Upper lobe of right lung (tissue), 1 donor: ENCODE data around the gene APOC1. TPM values are rescaled to one million over a fixed set of nuclear protein-coding genes. Genes with fewer than 3 reads are reported as not detected.

ENCODE experiments used
- ATAC-seq: fragments of 200-7000 bp; cut with Tn5 transposase; one replicate; pipeline ENCODE4 v1.9.1; 2020; ENCODE audit warnings: mild to moderate bottlenecking, moderate library complexity
- DNase-seq: peaks from one replicate; pipeline ENCODE4 v3.0.0-alpha.2; 2020
- H3K27ac ChIP-seq: fragments of 200-600 bp; one replicate; pipeline ENCODE4 v1.8.0; 2022
- H3K27me3 ChIP-seq: fragments of 200-600 bp; one replicate; pipeline ENCODE4 v1.8.0; 2022; ENCODE audit warnings: mild to moderate bottlenecking
- H3K36me3 ChIP-seq: fragments of 200-600 bp; one replicate; pipeline ENCODE4 v1.8.0; 2022
- H3K4me1 ChIP-seq: fragments of 200-600 bp; one replicate; pipeline ENCODE4 v1.8.0; 2022
- H3K4me3 ChIP-seq: fragments of 200-600 bp; one replicate; pipeline ENCODE4 v1.8.0; 2022; ENCODE audit warnings: mild to moderate bottlenecking
- H3K9me3 ChIP-seq: fragments of 200-600 bp; one replicate; pipeline ENCODE4 v1.8.0; 2022
- intact Hi-C: fragments of 100-400 bp; cut with DNase I; formaldehyde crosslinking; loops from one replicate; pipeline ENCODE4 v1.11.0; 2022
- total RNA-seq: library from RNA; stranded (reverse); fragmentation: NEBNext Ultra II Directional; extraction: Animal tissue kit (Norgen Biotek cat#: 25700); gene quantifications from one replicate; pipeline ENCODE4 v1.2.1, GENCODE V29; 2021
- TF ChIP-seq, protein P1 (sequence below): fragments of 200-600 bp; IDR thresholded peaks from one replicate; pipeline ENCODE4 v1.8.0; 2022; ENCODE audit warnings: antibody characterized with exemption
- donor health status: DM: no; HTN: yes; CAD: no; lungs with severe emphysema.

Gene APOC1
- total RNA-seq, 1 donor from 2014 or later = 558 TPM

- H3K27ac ChIP-seq = no peak overlapping the region
- intact Hi-C loops = no loop called here
- H3K4me3 ChIP-seq = no peak overlapping the region
- H3K4me1 ChIP-seq = peaks cover 8% of the 10 kb centered on the region
- ATAC-seq = no peak
- H3K36me3 ChIP-seq = peaks cover 48% of the 10 kb centered on the region
- DNase-seq = no peak
- H3K9me3 ChIP-seq = no peaks in the 10 kb centered on the region
- H3K27me3 ChIP-seq = no peaks in the 10 kb centered on the region
- TF ChIP-seq, protein P1, sequence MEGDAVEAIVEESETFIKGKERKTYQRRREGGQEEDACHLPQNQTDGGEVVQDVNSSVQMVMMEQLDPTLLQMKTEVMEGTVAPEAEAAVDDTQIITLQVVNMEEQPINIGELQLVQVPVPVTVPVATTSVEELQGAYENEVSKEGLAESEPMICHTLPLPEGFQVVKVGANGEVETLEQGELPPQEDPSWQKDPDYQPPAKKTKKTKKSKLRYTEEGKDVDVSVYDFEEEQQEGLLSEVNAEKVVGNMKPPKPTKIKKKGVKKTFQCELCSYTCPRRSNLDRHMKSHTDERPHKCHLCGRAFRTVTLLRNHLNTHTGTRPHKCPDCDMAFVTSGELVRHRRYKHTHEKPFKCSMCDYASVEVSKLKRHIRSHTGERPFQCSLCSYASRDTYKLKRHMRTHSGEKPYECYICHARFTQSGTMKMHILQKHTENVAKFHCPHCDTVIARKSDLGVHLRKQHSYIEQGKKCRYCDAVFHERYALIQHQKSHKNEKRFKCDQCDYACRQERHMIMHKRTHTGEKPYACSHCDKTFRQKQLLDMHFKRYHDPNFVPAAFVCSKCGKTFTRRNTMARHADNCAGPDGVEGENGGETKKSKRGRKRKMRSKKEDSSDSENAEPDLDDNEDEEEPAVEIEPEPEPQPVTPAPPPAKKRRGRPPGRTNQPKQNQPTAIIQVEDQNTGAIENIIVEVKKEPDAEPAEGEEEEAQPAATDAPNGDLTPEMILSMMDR = no peak
Observed at GRCh38 chr19:44961821-44962220, 47.4 kb downstream of the APOC1 start.

DNA sequence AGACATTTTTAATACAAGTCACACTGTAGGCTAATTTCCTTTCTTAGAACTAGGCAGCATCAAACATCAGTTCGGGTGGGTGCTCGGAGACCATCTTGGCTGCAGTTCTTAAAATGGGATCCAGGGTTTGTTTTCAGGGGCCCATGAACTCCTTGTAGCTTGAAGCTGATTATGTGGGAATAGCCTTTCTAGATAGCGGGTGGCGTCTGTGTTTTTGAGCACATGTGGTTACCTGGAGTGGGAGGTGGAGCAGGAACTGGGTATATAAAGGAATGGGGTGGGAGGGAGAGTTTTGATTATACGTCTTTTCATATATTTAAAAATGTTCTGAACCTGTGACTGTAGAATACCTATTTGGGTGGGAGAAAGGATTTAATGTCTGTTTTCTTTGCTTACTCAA lies 53.7 kb downstream of the APOC1 start:
- DNase-seq (no peak), ATAC-seq (no peak)
- H3K4me3 ChIP-seq = no peak overlapping the region
- TF ChIP-seq, protein P1 = no peak
- no peak overlapping the region for H3K27ac ChIP-seq
- peaks cover 59% of the 10 kb centered on the region for H3K36me3 ChIP-seq
- no peaks in the 10 kb centered on the region for H3K9me3 ChIP-seq
- intact Hi-C loops = no loop called here
- no peaks in the 10 kb centered on the region for H3K27me3 ChIP-seq
- H3K4me1 ChIP-seq = no peaks in the 10 kb centered on the region

- Histone ChIP-seq H3K4me3 (no peak overlapping the region), H3K36me3 (peaks cover 60% of the 10 kb centered on the region), H3K4me1 (no peaks in the 10 kb centered on the region), H3K9me3 (no peaks in the 10 kb centered on the region), H3K27me3 (no peaks in the 10 kb centered on the region), H3K27ac (no peak overlapping the region)
- TF ChIP-seq, protein P1 = no peak
- intact Hi-C loops = no loop called here
- ATAC-seq (no peak), DNase-seq (no peak)
Observed at GRCh38 chr19:44968670-44969069, 54.3 kb downstream of the APOC1 start.

Other genes with a start within 250 kb of the APOC1 start
- gene CEACAM19, start 243.1 kb upstream of the APOC1 start, total RNA-seq = 7.6 TPM
- gene CEACAM16, start 215.5 kb upstream of the APOC1 start, total RNA-seq = not detected
- 87.4 TPM for gene BCL3, start 165.9 kb upstream of the APOC1 start, total RNA-seq
- gene CBLC, start 136.7 kb upstream of the APOC1 start, total RNA-seq = 3.2 TPM
- gene BCAM, start 105.5 kb upstream of the APOC1 start, total RNA-seq = 280 TPM
- gene NECTIN2, start 68.3 kb upstream of the APOC1 start, total RNA-seq = 108 TPM
- gene TOMM40, start 23.4 kb upstream of the APOC1 start, total RNA-seq = 52.4 TPM
- 565 TPM for gene APOE, start 8.8 kb upstream of the APOC1 start, total RNA-seq
- gene APOC4, start 27.6 kb downstream of the APOC1 start, total RNA-seq = not detected
- 33.9 TPM for gene APOC2, start 31.4 kb downstream of the APOC1 start, total RNA-seq
- gene CLPTM1, start 40.8 kb downstream of the APOC1 start, total RNA-seq = 103 TPM
- gene RELB, start 86.9 kb downstream of the APOC1 start, total RNA-seq = 17.5 TPM
- 83.7 TPM for gene CLASRP, start 124.4 kb downstream of the APOC1 start, total RNA-seq
- 1.7 TPM for gene ZNF296, start 161.9 kb downstream of the APOC1 start, total RNA-seq
- gene GEMIN7, start 164.7 kb downstream of the APOC1 start, total RNA-seq = 14.9 TPM
- gene PPP1R37, start 178.6 kb downstream of the APOC1 start, total RNA-seq = 31.1 TPM
- not detected for gene NKPD1, start 246.4 kb downstream of the APOC1 start, total RNA-seq